Activated CD4-positive, alpha-beta T cell treated with anti-CD3 and anti-CD28 coated beads, Interleukin-2, amount 10 ng/mL, durations not matched to agents 24 days and 14 days (primary cell): ENCODE measurements around the gene CCSER2. TPM values are rescaled to one million over a fixed set of nuclear protein-coding genes. Genes with fewer than 3 reads are reported as not detected.
"Not testable (repeated sequence)": the region's sequence is repeated elsewhere in the genome, so short reads cannot be mapped to it uniquely, and the experiment has no call there.

Source experiments
- DNase-seq: peaks from one replicate; pipeline ENCODE4 v3.0.0; 2022
- H3K27ac Mint-ChIP-seq: one replicate; pipeline ENCODE4 v1.8.0; 2022; ENCODE audit warnings: mild to moderate bottlenecking, mixed read lengths
- H3K27me3 Mint-ChIP-seq: one replicate; pipeline ENCODE4 v1.8.0; 2022; ENCODE audit warnings: mixed read lengths
- H3K36me3 Mint-ChIP-seq: one replicate; pipeline ENCODE4 v1.8.0; 2022; ENCODE audit warnings: low read depth, mild to moderate bottlenecking, mixed read lengths
- H3K4me1 Mint-ChIP-seq: one replicate; pipeline ENCODE4 v1.8.0; 2021; ENCODE audit warnings: mixed read lengths
- H3K4me3 Mint-ChIP-seq: one replicate; pipeline ENCODE4 v1.8.0; 2022; ENCODE audit warnings: mild to moderate bottlenecking, moderate library complexity, mixed read lengths
- H3K9me3 Mint-ChIP-seq: one replicate; pipeline ENCODE4 v1.8.0; 2021; ENCODE audit warnings: mixed read lengths
- intact Hi-C: fragments of 100-400 bp; cut with micrococcal nuclease; formaldehyde crosslinking; loops from one replicate; pipeline ENCODE4 v1.15.1; 2023
- total RNA-seq: library from RNA; stranded (reverse); gene quantifications from 2 replicates; pipeline ENCODE4 v1.2.3, GENCODE V29; 2022

The CCSER2 gene
- total RNA-seq, 1 donor from 2014 or later = 45.6 TPM

DNA sequence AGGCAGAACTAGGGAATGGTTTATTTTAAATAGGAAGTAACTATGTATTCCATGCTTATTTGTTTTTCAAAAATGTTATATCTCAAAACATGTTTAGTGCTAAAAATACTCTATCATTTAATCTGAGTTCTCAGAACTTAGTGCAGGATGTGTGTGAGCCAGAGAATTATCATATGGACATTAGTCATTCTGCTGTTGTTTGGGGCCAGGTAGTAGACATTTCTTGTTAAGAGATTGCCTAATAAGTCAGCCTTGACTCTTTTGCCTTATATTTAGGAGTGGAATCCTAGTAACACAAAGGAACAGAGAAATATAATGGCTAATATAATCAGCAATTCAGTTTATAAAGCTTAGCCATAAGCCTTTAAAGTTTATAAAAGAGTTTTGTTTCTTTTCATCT lies 149.8 kb downstream of the CCSER2 start:
- no peaks in the 10 kb centered on the region for H3K9me3 Mint-ChIP-seq
- intact Hi-C loops = no loop called here

DNA sequence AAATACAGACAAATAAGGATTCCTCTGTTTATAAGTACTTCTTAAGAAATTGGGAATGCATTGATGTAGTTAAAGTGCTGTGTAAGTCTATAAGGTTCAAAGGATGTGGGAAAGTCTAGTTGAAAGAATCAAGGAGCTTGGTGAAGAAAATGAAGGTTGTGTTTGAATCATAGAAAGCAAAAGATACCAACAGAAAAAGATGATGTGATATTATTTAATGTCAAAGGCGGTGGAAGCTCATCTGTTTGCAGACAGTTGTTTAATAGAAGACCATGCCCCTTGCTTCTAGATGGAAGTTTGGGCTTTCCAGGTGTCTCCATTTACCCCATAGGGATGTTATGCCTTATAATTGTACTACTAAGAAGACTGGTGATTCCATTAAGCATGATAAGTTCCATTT lies 150.3 kb downstream of the CCSER2 start:
- Mint-ChIP-seq H3K27ac (no peak overlapping the region), H3K36me3 (peaks cover 28% of the 10 kb centered on the region), H3K9me3 (no peaks in the 10 kb centered on the region), H3K4me1 (peaks cover 2% of the 10 kb centered on the region), H3K4me3 (no peak overlapping the region), H3K27me3 (no peaks in the 10 kb centered on the region)
- intact Hi-C loops = no loop called here
- no peak for DNase-seq

More for the DNA sequence above, 149.8 kb downstream of the CCSER2 start:
- Mint-ChIP-seq H3K4me3 (no peak overlapping the region), H3K36me3 (peaks cover 26% of the 10 kb centered on the region), H3K27me3 (no peaks in the 10 kb centered on the region), H3K27ac (no peak overlapping the region), H3K4me1 (peaks cover 2% of the 10 kb centered on the region)
- no peak for DNase-seq

DNA sequence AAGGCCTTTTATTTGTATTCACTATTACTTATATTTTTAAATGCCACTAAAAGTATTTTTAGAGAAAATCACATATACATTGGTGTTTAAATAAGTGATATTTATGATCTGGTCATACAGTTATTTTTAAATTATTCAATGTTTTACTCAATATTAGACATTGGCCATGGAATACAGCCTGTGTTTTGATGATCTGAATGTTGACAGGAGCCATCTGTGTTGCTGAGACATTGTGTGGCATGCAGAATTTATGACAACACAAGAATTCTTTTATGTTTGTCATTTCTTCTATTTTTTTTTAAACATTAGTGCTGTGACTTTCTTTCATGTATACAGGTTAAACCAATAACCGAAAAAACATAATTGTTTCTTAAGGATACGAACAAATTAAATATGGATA lies 156.2 kb downstream of the CCSER2 start:
- Mint-ChIP-seq H3K9me3 (no peaks in the 10 kb centered on the region), H3K4me3 (no peak overlapping the region), H3K4me1 (no peaks in the 10 kb centered on the region), H3K36me3 (peaks cover 46% of the 10 kb centered on the region), H3K27ac (no peak overlapping the region), H3K27me3 (no peaks in the 10 kb centered on the region)
- intact Hi-C loops = no loop called here
- no peak for DNase-seq

DNA sequence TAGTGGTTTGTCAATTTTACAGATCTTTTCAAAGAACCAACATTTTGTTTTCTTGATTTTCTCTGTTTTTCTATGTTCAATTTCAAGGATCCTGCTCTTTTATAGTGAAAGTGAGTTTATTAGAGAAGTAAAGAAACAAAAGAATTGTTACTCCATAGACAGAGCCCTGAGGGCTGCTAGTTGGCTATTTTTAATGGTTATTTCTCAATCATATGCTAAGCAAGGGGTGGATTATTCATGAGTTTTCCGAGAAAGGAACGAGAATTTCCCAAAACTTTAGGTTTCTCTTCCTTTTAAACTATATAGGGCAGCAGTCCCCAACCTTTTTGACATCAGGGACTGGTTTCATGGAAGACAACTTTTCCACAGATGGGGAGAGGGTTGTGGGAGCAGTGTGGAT lies 165.0 kb downstream of the CCSER2 start:
- no peak overlapping the region for H3K4me3 Mint-ChIP-seq
- H3K27ac Mint-ChIP-seq = no peak overlapping the region

DNA sequence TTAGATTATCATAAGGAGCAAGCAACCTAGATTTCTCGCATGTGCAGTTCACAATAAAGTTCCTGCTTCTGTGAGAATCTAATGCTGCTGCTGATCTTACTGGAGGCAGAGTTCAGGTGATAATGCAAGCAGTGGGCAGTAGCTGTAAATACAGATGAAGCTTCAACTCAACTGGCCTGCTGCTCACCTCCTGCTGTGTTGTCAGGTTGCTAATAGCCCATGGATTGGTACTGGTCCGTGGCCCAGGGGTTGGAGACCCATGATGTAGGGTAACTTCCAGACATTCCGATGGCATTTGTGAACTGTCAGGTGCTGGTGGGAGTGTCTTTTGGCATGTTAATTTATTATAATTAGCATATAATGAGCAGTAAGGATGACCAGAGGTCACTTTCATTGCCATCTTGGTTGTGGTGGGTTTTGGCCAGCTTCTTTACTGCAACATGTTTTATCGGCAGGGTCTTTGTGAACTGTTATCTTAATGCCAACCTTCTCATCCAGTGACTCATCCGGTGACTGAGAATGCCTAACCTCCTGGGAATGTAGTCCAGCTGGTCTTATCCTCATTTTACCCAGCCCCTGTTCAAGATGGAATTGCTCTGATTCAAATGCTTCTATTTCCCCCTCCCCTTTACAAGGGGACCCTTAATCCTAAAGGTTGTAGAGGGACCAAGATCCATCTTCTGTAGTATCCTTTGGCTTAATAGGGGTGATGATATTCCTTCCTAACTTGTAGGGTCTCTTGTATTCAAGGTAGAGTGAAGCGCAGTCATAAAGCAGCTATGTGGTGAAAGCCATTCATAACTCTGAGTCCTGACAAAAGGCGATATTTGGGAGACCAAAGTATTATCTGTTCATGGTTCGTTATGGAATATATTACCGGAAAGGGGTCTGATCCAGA lies 165.8 kb downstream of the CCSER2 start:
- DNase-seq = no peak
- Mint-ChIP-seq H3K4me3 (no peak overlapping the region), H3K9me3 (no peaks in the 10 kb centered on the region), H3K27ac (no peak overlapping the region), H3K4me1 (no peaks in the 10 kb centered on the region), H3K36me3 (peaks cover 12% of the 10 kb centered on the region), H3K27me3 (no peaks in the 10 kb centered on the region)
- intact Hi-C loops = no loop called here

More for the DNA sequence above, 165.0 kb downstream of the CCSER2 start:
- Mint-ChIP-seq H3K36me3 (peaks cover 17% of the 10 kb centered on the region), H3K27me3 (no peaks in the 10 kb centered on the region), H3K4me1 (no peaks in the 10 kb centered on the region), H3K9me3 (no peaks in the 10 kb centered on the region)
- intact Hi-C loops = no loop called here
- no peak for DNase-seq

DNA sequence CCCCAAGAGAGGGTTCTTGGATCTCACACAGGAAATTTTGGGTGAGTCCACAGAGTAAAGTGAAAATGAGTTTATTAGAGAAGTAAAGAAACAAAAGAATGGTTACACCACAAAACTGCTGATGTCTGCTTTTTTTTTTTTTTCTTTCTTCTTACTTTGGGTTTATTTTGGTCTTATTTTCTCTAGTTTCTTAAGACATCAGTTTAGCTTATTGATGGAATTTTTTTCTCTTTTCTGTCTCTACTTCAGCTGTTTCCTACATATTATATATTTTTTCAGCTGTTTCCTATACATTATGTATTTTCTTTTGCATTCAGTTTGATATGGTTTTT lies 166.4 kb downstream of the CCSER2 start:
- peaks cover 2% of the 10 kb centered on the region for H3K4me1 Mint-ChIP-seq

DNA sequence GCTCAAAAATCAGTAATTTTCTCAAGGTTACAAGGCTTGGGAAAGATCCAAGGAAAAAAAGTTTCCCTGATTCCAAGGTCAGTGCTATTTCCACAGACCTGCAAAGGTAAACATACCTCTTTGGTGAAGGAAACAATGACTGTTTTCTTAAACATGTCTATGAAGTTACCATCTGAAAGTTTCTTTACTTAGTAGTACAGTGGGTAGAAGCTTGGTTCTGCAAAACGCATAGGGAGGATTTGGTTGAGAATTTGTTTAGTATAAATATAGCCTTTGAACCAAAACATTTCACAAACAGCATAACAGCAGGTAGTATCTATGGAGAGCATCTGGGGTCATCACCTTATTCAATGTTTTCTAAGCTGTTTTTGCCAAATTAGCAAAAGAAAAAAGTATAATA lies 169.6 kb downstream of the CCSER2 start:
- intact Hi-C loops = no loop called here

More for the DNA sequence above, 166.4 kb downstream of the CCSER2 start:
- no peak for DNase-seq
- Mint-ChIP-seq H3K9me3 (no peaks in the 10 kb centered on the region), H3K27ac (no peak overlapping the region), H3K36me3 (peaks cover 10% of the 10 kb centered on the region), H3K27me3 (no peaks in the 10 kb centered on the region), H3K4me3 (no peak overlapping the region)
- intact Hi-C loops = no loop called here

DNA sequence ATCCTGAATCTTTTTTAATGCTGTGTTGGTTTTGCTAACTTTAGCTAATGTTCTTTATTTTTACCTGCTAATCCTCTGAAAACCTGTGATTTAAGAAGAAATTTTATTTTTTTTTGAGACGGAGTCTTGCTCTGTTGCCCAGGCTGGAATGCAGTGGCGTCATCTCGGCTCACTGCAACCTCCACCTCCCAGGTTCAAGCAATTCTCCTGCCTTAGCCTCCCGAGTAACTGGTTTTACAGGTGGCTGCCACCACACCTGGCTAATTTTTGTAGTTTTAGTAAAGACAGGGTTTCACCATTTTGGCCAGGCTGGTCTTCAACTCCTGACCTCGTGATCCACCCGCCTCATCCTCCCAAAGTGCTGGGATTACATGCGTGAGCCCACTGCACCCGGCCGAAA lies 170.7 kb downstream of the CCSER2 start:
- H3K27ac Mint-ChIP-seq, H3K4me1 Mint-ChIP-seq, H3K4me3 Mint-ChIP-seq, H3K27me3 Mint-ChIP-seq, intact Hi-C loops, H3K9me3 Mint-ChIP-seq, H3K36me3 Mint-ChIP-seq, DNase-seq: not testable (repeated sequence)

More for the DNA sequence above, 169.6 kb downstream of the CCSER2 start:
- DNase-seq = no peak
- no peak overlapping the region for H3K27ac Mint-ChIP-seq
- peaks cover 6% of the 10 kb centered on the region for H3K36me3 Mint-ChIP-seq
- H3K27me3 Mint-ChIP-seq = no peaks in the 10 kb centered on the region
- no peak overlapping the region for H3K4me3 Mint-ChIP-seq
- peaks cover 4% of the 10 kb centered on the region for H3K4me1 Mint-ChIP-seq
- H3K9me3 Mint-ChIP-seq = no peaks in the 10 kb centered on the region

DNA sequence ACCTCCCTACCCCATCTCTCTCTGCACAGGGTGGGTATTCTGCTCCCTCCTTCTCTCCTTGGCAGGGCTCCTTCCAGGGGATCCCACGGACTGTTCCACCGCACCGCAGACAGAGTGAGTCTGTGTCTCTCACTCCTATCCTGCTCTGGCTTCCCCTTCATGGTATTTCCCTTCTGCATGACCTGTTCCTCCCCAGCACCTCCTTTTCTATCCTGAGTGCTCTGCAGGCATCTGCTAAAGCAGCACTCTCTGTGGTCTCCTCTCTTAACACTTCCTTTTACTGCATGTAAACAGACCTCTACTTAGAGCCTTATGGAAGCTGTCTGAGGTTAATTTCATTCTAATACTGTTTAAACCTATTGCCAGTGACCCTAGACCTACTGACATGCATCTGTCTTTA lies 171.5 kb downstream of the CCSER2 start:
- DNase-seq = no peak
- Mint-ChIP-seq H3K36me3 (peaks cover 6% of the 10 kb centered on the region), H3K4me3 (no peak overlapping the region), H3K27me3 (no peaks in the 10 kb centered on the region), H3K9me3 (no peaks in the 10 kb centered on the region), H3K27ac (no peak overlapping the region), H3K4me1 (peaks cover 4% of the 10 kb centered on the region)
- intact Hi-C loops = no loop called here

DNA sequence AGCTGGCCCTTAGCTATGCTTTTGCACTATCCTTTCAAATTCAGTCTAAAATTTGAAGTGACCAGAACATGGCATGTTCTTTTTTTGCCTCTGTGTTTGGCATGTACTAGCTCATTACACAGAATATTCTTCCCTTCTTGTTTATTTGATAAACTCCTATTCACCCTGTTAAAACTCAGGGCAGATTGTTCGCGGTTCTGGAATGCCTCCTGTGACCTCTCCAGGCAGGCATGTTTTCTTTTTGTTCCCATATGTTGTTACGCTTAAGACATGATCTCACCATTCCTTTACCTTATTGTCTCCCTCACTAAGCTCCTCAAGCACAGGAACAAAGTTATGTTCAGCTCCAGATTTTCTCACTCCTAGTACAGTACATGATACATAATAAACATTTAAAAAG lies 181.7 kb downstream of the CCSER2 start:
- Mint-ChIP-seq H3K27ac (no peak overlapping the region), H3K27me3 (no peaks in the 10 kb centered on the region), H3K9me3 (no peaks in the 10 kb centered on the region), H3K36me3 (peaks cover 19% of the 10 kb centered on the region), H3K4me1 (no peaks in the 10 kb centered on the region), H3K4me3 (no peak overlapping the region)
- no peak for DNase-seq
- intact Hi-C loops = no loop called here

DNA sequence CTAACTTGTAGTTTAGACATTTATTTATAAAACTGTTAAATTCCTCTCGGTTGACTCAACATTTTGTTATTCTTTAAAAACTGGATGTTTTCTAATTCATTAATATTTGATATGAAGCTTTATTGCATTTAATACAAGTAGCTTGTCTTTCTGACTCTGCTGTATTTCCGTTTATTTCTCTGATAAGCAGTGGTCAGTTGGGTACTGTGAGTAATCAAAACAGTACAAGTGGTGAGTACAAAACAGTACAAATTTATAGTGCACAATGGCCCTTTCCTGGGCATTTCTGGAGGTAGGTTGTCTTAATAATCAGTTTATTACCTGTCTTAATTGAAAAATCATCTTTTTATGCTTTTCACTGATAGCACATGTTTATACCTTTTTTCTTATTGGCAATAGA lies 182.7 kb downstream of the CCSER2 start:
- no peaks in the 10 kb centered on the region for H3K9me3 Mint-ChIP-seq
- intact Hi-C loops = no loop called here
- no peak for DNase-seq
- H3K36me3 Mint-ChIP-seq = peaks cover 23% of the 10 kb centered on the region
- H3K4me3 Mint-ChIP-seq = no peak overlapping the region
- H3K27me3 Mint-ChIP-seq = no peaks in the 10 kb centered on the region
- no peak overlapping the region for H3K27ac Mint-ChIP-seq
- no peaks in the 10 kb centered on the region for H3K4me1 Mint-ChIP-seq

DNA sequence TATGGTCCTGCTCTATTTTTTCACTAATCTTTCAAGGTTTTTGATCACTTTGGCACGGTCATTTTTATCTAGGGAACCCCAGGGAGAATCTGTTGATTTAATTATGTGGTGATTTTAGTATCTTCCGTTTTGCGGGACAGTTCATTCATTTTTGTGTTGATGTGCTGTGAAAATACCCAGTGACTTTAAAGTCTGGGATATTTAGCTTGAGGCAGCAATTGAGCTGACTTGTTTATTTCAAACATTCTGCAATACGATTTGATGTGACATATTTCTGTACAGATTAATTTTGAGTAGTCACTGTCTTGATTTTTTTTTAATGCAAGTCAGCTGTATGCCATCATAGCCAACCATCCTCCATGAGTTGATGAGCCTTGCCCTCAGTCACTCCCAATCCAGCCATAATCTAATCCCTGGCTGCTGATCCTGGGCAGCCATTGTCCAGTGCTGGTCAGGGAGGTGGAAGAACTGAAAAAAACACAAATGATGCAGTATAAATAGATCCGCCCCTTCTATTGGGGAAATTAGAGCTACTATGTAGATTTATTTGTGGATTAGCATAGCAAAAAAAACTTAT lies 183.4 kb downstream of the CCSER2 start:
- peaks cover 24% of the 10 kb centered on the region for H3K36me3 Mint-ChIP-seq
- no peak for DNase-seq
- no peaks in the 10 kb centered on the region for H3K9me3 Mint-ChIP-seq
- intact Hi-C loops = no loop called here
- H3K27ac Mint-ChIP-seq = no peak overlapping the region
- H3K4me3 Mint-ChIP-seq = no peak overlapping the region
- H3K27me3 Mint-ChIP-seq = no peaks in the 10 kb centered on the region
- no peaks in the 10 kb centered on the region for H3K4me1 Mint-ChIP-seq

DNA sequence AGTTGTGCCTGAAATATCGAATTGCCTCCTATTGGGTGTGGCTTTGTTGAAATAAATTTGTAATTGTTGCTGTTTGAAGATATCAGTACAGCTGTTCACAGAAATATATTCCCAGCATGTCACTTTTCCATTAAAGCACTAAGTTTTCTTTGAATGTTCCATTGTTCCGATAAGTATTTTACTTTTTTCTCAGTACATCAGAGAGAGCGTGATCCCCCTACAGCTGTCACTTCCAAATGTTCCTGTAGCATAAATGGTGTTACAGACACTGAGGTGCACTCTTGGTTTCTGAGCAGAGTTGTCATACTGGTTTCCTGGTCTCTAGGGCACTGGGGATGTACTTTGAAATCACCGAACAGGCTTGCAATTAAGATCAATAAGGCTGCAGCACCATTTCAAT lies 189.2 kb downstream of the CCSER2 start:
- no peak overlapping the region for H3K27ac Mint-ChIP-seq
- H3K4me3 Mint-ChIP-seq = no peak overlapping the region
- no peaks in the 10 kb centered on the region for H3K27me3 Mint-ChIP-seq
- peaks cover 2% of the 10 kb centered on the region for H3K4me1 Mint-ChIP-seq
- DNase-seq = no peak
- H3K9me3 Mint-ChIP-seq = no peaks in the 10 kb centered on the region
- peaks cover 26% of the 10 kb centered on the region for H3K36me3 Mint-ChIP-seq
- intact Hi-C loops = no loop called here

DNA sequence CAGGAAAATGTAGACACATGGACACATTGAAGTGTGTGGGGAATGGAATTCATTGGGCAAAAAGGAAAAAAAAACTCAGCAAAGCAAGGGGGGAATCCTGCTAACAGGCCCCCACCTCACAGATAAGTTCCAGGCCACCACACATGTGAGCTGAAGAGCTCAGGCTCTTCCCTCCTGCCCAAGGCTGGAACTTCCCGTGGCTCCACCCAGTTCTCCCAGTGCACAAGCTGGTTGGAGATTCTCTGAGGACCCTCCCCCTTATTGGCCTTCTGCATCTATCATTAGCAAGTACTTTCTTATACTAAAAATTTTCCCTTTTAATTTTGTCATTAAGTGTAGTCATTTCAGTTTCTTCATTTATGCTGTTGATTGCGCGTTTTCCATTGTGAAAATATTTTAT lies 190.8 kb downstream of the CCSER2 start:
- intact Hi-C loops = no loop called here
- no peaks in the 10 kb centered on the region for H3K9me3 Mint-ChIP-seq
- H3K4me3 Mint-ChIP-seq = no peak overlapping the region
- no peak for DNase-seq
- H3K36me3 Mint-ChIP-seq = peaks cover 13% of the 10 kb centered on the region
- H3K27ac Mint-ChIP-seq = no peak overlapping the region
- peaks cover 3% of the 10 kb centered on the region for H3K4me1 Mint-ChIP-seq
- no peaks in the 10 kb centered on the region for H3K27me3 Mint-ChIP-seq
